ENCODE measurements around the gene PAQR4. TPM values are rescaled to one million over a fixed set of nuclear protein-coding genes. Genes with fewer than 3 reads are reported as not detected.

PAQR4 gene
- total and polyA plus RNA-seq, 2 of the 13 experiments (the other 11 are each of a cell fraction or from before 2014, with no cell fraction given): 15.9 to 24.8 TPM

GRCh38 chr16:2999929-3000328 is 30.8 kb downstream of the PAQR4 start (continued):
- no peak for TF ChIP-seq AKNA (CRISPR knock-in tag; IDR thresholded peaks at IDR 0.05; ENCODE audit: borderline replicate concordance)

GRCh38 chr16:3000540-3000939 is 31.4 kb downstream of the PAQR4 start:
- in situ Hi-C loops (cut with HindIII; ENCODE audit: extremely low pct_ligation_motif_present, low pct_unique_long_range_greater_than_20kb): no loop called here
- Histone ChIP-seq H4K20me1 (ENCODE audit: insufficient read depth, low read length) (no peaks in the 10 kb centered on the region), H3K27me3 (ENCODE audit: control insufficient read depth in 1 of 2, insufficient read depth in 2 of 2, low read length in 2 of 2) (no peaks in the 10 kb centered on the region), H3K27ac (ENCODE audit: extremely low read length, insufficient read depth, low read length) (no peak overlapping the region), H2AFZ (ENCODE audit: low read length) (no peak overlapping the region), H3K9me3 (ENCODE audit: low read length) (no peaks in the 10 kb centered on the region), H3K4me3 (replicated peaks in 1 of 3; ENCODE audit: insufficient read depth in 1 of 3, low read depth in 2 of 3, low read length in 3 of 3) (no peak overlapping the region), H3K36me3 (replicated peaks in 1 of 2; ENCODE audit: control insufficient read depth in 1 of 2, insufficient read depth in 2 of 2, low read length in 2 of 2) (no peaks in the 10 kb centered on the region), H3K79me2 (ENCODE audit: insufficient read depth, low read length) (no peaks in the 10 kb centered on the region), H3K4me2 (ENCODE audit: low read depth, low read length) (no peak overlapping the region), H3K4me1 (ENCODE audit: insufficient read depth, low read length) (peaks cover 17% of the 10 kb centered on the region), H3K9ac (ENCODE audit: insufficient read depth, low read depth, low read length) (no peak overlapping the region)
- intact Hi-C loops (cut with micrococcal nuclease; ENCODE audit: unreplicated experiment): no loop called here
- ChIA-PET CTCF (ENCODE audit: low intra/inter-chr PET ratio, low total read pairs) (interaction anchor here (2.0 kb wide), 1 partner anchor 29 kb away, joined by 5 read pairs; no protein-coding TSS in a partner anchor), POLR2A (interaction anchor here (0.9 to 2.0 kb wide), 3 partner anchors 20 to 45 kb away, joined by 3 to 5 read pairs (median 4); partner anchors contain the start of genes HCFC1R1 and THOC6)
- DNase-seq (ENCODE audit: low spot score) (no peak), ATAC-seq (no peak), FAIRE-seq (no peak)
- 90% methylated on average over 3 of the region's 4 CpGs for WGBS (ENCODE audit: low lambda C conversion rate)
- TF ChIP-seq HCFC1 (IDR thresholded peaks at IDR 0.05; ENCODE audit: low read depth, low read length) (no peak), ZFP36 (IDR thresholded peaks at IDR 0.05; ENCODE audit: borderline replicate concordance, low read depth, low read length, partially characterized antibody) (no peak), ZNF605 (CRISPR knock-in tag; IDR thresholded peaks at IDR 0.05) (no peak)
- BruUV-seq (replicated peaks): no TSS peak
